HEK293T (cell line): Measurements from ENCODE around the gene TSTD2.

Experiments
- CTCF ChIA-PET: fragments of 350-600 bp; formaldehyde crosslinking; extraction: SDS; loops from one replicate; lab custom pipeline; 2021; ENCODE audit warnings: antibody characterized with exemption, inconsistent platforms; lab: Yijun Ruan, JAX
- POLR2A ChIA-PET: fragments of 350-600 bp; formaldehyde crosslinking; extraction: SDS; loops from one replicate; lab custom pipeline; 2020; ENCODE audit warnings: antibody characterized with exemption, inconsistent platforms; lab: Yijun Ruan, JAX
- DNase-seq: peaks from one replicate; pipeline ENCODE4 v3.0.0; 2012; ENCODE audit warnings: mixed read lengths; ENCODE audit errors: extremely low spot score
- ARNT ChIP-seq: fragments of 450-650 bp; IDR thresholded peaks from 2 replicates; pipeline ENCODE4 v1.6.1; 2017; ENCODE audit warnings: mild to moderate bottlenecking
- BHLHE40 ChIP-seq: fragments of 450-650 bp; IDR thresholded peaks from 2 replicates; pipeline ENCODE4 v1.6.1; 2016; ENCODE audit warnings: mild to moderate bottlenecking, moderate library complexity, borderline replicate concordance
- CTBP1 ChIP-seq: fragments of 450-650 bp; IDR thresholded peaks from 2 replicates; pipeline ENCODE4 v1.6.1; 2016; ENCODE audit warnings: borderline replicate concordance
- ELF4 ChIP-seq: fragments of 450-650 bp; IDR thresholded peaks from 2 replicates; pipeline ENCODE4 v1.6.1; 2017; ENCODE audit warnings: antibody characterized with exemption
- FOXA1 ChIP-seq: fragments of 450-650 bp; IDR thresholded peaks from 2 replicates; pipeline ENCODE4 v1.6.1; 2016; ENCODE audit warnings: mild to moderate bottlenecking
- FOXK2 ChIP-seq: fragments of 450-650 bp; IDR thresholded peaks from 2 replicates; pipeline ENCODE4 v1.6.1; 2016; ENCODE audit warnings: mild to moderate bottlenecking
- FOXM1 ChIP-seq: fragments of 450-650 bp; IDR thresholded peaks from 2 replicates; pipeline ENCODE4 v1.6.1; 2017; ENCODE audit warnings: mild to moderate bottlenecking, borderline replicate concordance
- HDGF ChIP-seq: fragments of 450-650 bp; IDR thresholded peaks from 2 replicates; pipeline ENCODE4 v1.6.1; 2017; ENCODE audit warnings: antibody characterized with exemption, borderline replicate concordance
- L3MBTL2 ChIP-seq: fragments of 450-650 bp; conservative IDR thresholded peaks from 2 replicates; pipeline ENCODE4 v1.6.1; 2016; ENCODE audit warnings: mild to moderate bottlenecking
- LEF1 ChIP-seq: fragments of 450-650 bp; IDR thresholded peaks from 2 replicates; pipeline ENCODE4 v1.6.1; 2017; ENCODE audit warnings: mild to moderate bottlenecking, borderline replicate concordance
- NFRKB ChIP-seq: fragments of 450-650 bp; IDR thresholded peaks from 2 replicates; pipeline ENCODE4 v1.6.1; 2016; ENCODE audit warnings: mild to moderate bottlenecking, moderate library complexity
- PKNOX1 ChIP-seq: fragments of 450-650 bp; IDR thresholded peaks from 2 replicates; pipeline ENCODE4 v1.6.1; 2016
- SP1 ChIP-seq: fragments of 450-650 bp; IDR thresholded peaks from 2 replicates; pipeline ENCODE4 v1.6.1; 2017
- SUZ12 ChIP-seq: fragments of 450-650 bp; IDR thresholded peaks from 2 replicates; pipeline ENCODE4 v1.6.1; 2016; ENCODE audit warnings: mild to moderate bottlenecking
- TARDBP ChIP-seq: fragments of 450-650 bp; IDR thresholded peaks from 2 replicates; pipeline ENCODE4 v1.6.1; 2016
- ZNF384 ChIP-seq: fragments of 450-650 bp; IDR thresholded peaks from 2 replicates; pipeline ENCODE4 v1.6.1; 2016

Gene TSTD2

GRCh38 chr9:97557606-97558095, 75.5 kb downstream of the TSTD2 start:
- ChIA-PET POLR2A (no interaction called here), CTCF (no interaction called here)
- TF ChIP-seq PKNOX1: no peak
- TF ChIP-seq ZNF384: no peak
- TF ChIP-seq ELF4: no peak
- no peak for TF ChIP-seq BHLHE40
- TF ChIP-seq FOXA1: no peak
- no peak for TF ChIP-seq TARDBP
- no peak for TF ChIP-seq HDGF
- DNase-seq: no peak

- TF ChIP-seq ARNT: no peak
- no peak for TF ChIP-seq SP1
- no peak for TF ChIP-seq L3MBTL2
- TF ChIP-seq ZNF384: no peak
- no peak for TF ChIP-seq HDGF
- TF ChIP-seq FOXK2: no peak
- DNase-seq: no peak
- ChIA-PET CTCF (no interaction called here), POLR2A (no interaction called here)
These were observed 76.2 kb downstream of the TSTD2 start for GRCh38 chr9:97556721-97557605.

- ChIA-PET CTCF (interaction anchor here (1.5 kb wide), 1 partner anchor 42 kb away, joined by 5 read pairs; no protein-coding TSS in a partner anchor), POLR2A (no interaction called here)
- TF ChIP-seq FOXM1: no peak
- no peak for TF ChIP-seq SP1
- no peak for TF ChIP-seq NFRKB
- TF ChIP-seq ARNT: no peak
- no peak for TF ChIP-seq BHLHE40
- no peak for TF ChIP-seq L3MBTL2
- no peak for TF ChIP-seq LEF1
- TF ChIP-seq CTBP1: no peak
- no peak for TF ChIP-seq ZNF384
- TF ChIP-seq SUZ12: no peak
- no peak for TF ChIP-seq FOXK2
- no peak for TF ChIP-seq PKNOX1
- TF ChIP-seq FOXA1: no peak
- no peak for DNase-seq
These were observed 77.0 kb downstream of the TSTD2 start for GRCh38 chr9:97556036-97556720.

- TF ChIP-seq CTBP1 (no peak), FOXA1 (no peak), FOXM1 (no peak), SUZ12 (no peak), TARDBP (no peak)
- CTCF ChIA-PET: interaction anchor here (1.5 kb wide), 1 partner anchor 44 kb away, joined by 5 read pairs; no protein-coding TSS in a partner anchor
- DNase-seq: no peak
- POLR2A ChIA-PET: no interaction called here
These were observed 78.0 kb downstream of the TSTD2 start for GRCh38 chr9:97555164-97555563.

- DNase-seq: no peak
- TF ChIP-seq BHLHE40 (no peak), L3MBTL2 (no peak), ARNT (no peak), SUZ12 (no peak), FOXA1 (no peak), LEF1 (no peak), CTBP1 (no peak), PKNOX1 (no peak)
- ChIA-PET CTCF (interaction anchor here (1.5 kb wide), 1 partner anchor 44 kb away, joined by 5 read pairs; no protein-coding TSS in a partner anchor), POLR2A (no interaction called here)
These were observed 78.5 kb downstream of the TSTD2 start for GRCh38 chr9:97554566-97555075.

- POLR2A ChIA-PET: no interaction called here
- CTCF ChIA-PET: no interaction called here
- no peak for DNase-seq
- TF ChIP-seq NFRKB: no peak
- TF ChIP-seq FOXM1: no peak
- TF ChIP-seq L3MBTL2: no peak
- no peak for TF ChIP-seq ELF4
- TF ChIP-seq TARDBP: no peak
- no peak for TF ChIP-seq SP1
- TF ChIP-seq LEF1: no peak
- no peak for TF ChIP-seq SUZ12
- TF ChIP-seq PKNOX1: no peak
These were observed 79.3 kb downstream of the TSTD2 start for GRCh38 chr9:97553841-97554240.
